Measurements from ENCODE around the gene RABGAP1L.

- TF ChIP-seq, protein P1, sequence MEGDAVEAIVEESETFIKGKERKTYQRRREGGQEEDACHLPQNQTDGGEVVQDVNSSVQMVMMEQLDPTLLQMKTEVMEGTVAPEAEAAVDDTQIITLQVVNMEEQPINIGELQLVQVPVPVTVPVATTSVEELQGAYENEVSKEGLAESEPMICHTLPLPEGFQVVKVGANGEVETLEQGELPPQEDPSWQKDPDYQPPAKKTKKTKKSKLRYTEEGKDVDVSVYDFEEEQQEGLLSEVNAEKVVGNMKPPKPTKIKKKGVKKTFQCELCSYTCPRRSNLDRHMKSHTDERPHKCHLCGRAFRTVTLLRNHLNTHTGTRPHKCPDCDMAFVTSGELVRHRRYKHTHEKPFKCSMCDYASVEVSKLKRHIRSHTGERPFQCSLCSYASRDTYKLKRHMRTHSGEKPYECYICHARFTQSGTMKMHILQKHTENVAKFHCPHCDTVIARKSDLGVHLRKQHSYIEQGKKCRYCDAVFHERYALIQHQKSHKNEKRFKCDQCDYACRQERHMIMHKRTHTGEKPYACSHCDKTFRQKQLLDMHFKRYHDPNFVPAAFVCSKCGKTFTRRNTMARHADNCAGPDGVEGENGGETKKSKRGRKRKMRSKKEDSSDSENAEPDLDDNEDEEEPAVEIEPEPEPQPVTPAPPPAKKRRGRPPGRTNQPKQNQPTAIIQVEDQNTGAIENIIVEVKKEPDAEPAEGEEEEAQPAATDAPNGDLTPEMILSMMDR (tag by site-specific recombination; IDR thresholded peaks at IDR 0.05): peak; percentile 60
- TF ChIP-seq ZBTB8A (tag by site-specific recombination; IDR thresholded peaks at IDR 0.05) (no peak), ZNF335 (tag by site-specific recombination; conservative IDR thresholded peaks at IDR 0.05) (no peak)
These were observed 610.7 kb downstream of the RABGAP1L start for GRCh38 chr1:174769961-174770549.

Data from HEK293 (cell line).